Epithelial cell of esophagus (primary cell): ENCODE results near the gene TBRG4.

Experiments
- DNase-seq: peaks from one replicate; pipeline ENCODE4 v3.0.0; 2010; ENCODE audit warnings: low read depth
- H3K4me3 ChIP-seq: 2 replicates; pipeline ENCODE4 v1.5.1; 2011; ENCODE audit warnings: mild to moderate bottlenecking, low read length, control low read depth
- CTCF ChIP-seq: IDR thresholded peaks from 2 replicates; pipeline ENCODE4 v1.5.1; 2011; ENCODE audit warnings: low read depth, mild to moderate bottlenecking, low read length, control low read depth, inconsistent platforms; ENCODE audit not compliant: insufficient read depth; ENCODE audit errors: missing control alignments

Gene TBRG4

GRCh38 chr7:45106820-45107219, 4.7 kb downstream of the TBRG4 start:
- TF ChIP-seq CTCF = no peak

GRCh38 chr7:45105588-45106188, 5.8 kb downstream of the TBRG4 start:
- no peak for DNase-seq
- H3K4me3 ChIP-seq = no peak overlapping the region
- no peak for TF ChIP-seq CTCF

More at GRCh38 chr7:45106820-45107219, 4.7 kb downstream of the TBRG4 start:
- no peak for DNase-seq
- H3K4me3 ChIP-seq = no peak overlapping the region

- H3K4me3 ChIP-seq = no peak overlapping the region
- no peak for DNase-seq
- TF ChIP-seq CTCF = no peak
Measured at GRCh38 chr7:45104844-45105587, 6.5 kb downstream of the TBRG4 start.

GRCh38 chr7:45103958-45104843, 7.3 kb downstream of the TBRG4 start:
- H3K4me3 ChIP-seq = no peak overlapping the region
- TF ChIP-seq CTCF = no peak
- DNase-seq = no peak

DNA sequence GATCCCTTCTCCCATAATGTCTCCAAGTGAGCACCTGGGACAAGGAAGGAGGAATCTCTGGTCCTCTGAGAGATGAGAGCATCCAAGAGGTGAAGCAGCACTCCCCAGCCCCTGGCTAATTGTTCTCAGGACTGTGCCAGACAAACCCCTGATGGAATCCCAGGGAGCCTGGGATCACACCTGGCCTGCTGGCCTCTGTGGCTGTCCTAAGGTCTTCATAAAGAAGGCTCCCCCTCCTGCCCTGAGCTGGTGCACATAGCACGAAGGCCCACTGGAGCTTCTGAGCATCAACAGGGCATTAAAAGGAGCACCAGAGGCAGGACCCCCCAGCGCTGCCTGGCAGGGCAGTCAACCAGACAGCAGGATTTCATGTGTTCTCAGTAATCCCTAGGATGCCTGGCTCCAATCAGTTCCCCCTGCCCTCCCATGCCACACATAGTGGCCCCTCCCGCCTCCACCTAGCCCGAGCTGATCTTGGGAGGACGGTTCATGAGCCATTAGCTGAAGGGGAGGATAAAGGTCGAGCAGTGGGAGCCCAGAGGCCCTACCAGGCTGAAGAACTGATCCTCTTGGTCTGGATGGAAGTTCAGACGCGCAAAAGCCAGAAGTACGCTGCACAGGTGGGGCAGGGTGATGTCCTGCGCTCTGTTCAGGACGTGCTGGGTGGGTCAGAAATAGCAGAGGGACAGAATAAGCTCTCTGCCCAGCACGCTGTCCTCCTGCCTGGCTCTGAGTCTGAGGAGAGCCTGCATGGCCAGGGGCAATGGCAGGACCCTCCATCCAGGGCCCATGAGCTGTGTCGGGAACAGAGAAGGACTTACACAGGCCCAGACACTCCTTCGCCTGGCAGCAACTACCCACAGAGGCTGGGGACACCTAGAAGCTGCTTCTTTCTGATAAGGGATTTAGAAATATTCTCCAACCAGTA, 8.4 kb downstream of the TBRG4 start:
- no peak overlapping the region for H3K4me3 ChIP-seq
- DNase-seq = no peak
- TF ChIP-seq CTCF = no peak

- no peak overlapping the region for H3K4me3 ChIP-seq
- DNase-seq = no peak
- TF ChIP-seq CTCF = no peak
Measured at GRCh38 chr7:45101748-45102147, 9.7 kb downstream of the TBRG4 start.
